Uterus (tissue), 2 donors: ENCODE measurements around the gene ADCY2.

Experiments
- CTCF ChIP-seq, 4 experiments: fragments of 200-600 bp in 2 of 4; fragments of 450-650 bp in 2 of 4; sonication (generic) in 2 of 4; IDR thresholded peaks; one replicate each; pipeline ENCODE4 v1.5.1; 2016 to 2019; ENCODE audit warnings: antibody characterized with exemption in 4 of 4, mild to moderate bottlenecking in 2 of 4, moderate library complexity in 1 of 4
- POLR2A ChIP-seq, 2 donors: fragments of 450-650 bp; IDR thresholded peaks; one replicate each; pipeline ENCODE4 v1.6.1; 2016; ENCODE audit warnings: antibody characterized with exemption in 2 of 2, mild to moderate bottlenecking in 1 of 2, moderate library complexity in 1 of 2

DNA sequence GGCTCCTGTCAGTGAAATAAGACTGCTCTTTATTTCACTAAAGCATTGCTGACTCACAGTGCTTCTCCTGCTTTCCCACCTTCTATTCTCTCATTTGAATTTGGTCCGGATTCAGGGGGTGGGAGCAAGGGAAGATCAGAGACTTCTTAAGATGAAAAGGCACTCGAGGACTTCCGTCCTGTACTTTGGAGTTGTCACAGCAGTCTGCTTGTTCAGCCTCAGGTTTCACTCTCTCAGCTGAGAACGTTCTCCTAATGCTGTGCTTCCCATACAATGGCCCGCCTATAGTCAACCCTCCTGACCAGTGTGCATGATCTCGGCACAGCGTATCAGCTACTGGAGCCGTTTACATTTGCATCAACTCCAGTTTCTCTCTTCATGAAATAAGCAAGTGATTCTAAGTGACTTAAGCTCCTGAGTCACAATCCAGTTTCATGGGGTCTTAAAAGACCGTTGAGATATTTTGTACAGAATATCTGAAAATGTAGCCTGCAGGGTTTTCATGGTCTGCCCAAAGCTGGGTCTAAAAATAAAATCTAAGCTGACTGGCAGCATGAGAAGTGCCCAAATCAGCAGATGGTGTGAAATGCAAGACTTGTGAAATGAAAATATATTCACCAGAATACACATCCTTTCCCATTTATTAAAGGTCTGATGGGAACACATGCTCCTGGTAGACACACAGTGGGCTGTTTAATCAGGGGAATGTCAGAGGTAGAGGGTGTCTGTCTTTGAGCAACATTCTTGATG lies 145.0 kb downstream of the ADCY2 start:
- TF ChIP-seq CTCF (IDR thresholded peaks at IDR 0.05) (no peak), POLR2A (IDR thresholded peaks at IDR 0.05) (no peak)
